Mesenteric fat pad (tissue), 1 donor: ENCODE data around the gene MYO18B. TPM values are rescaled to one million over a fixed set of nuclear protein-coding genes. Genes with fewer than 3 reads are reported as not detected.
"Not testable (repeated sequence)": the region's sequence is repeated elsewhere in the genome, so short reads cannot be mapped to it uniquely, and the experiment has no call there.

ENCODE experiments used
- DNase-seq: peaks from one replicate; pipeline ENCODE4 v3.0.0-alpha.2; 2020; ENCODE audit warnings: low spot score
- total RNA-seq: library from RNA; stranded (reverse); fragmentation: NEBNext Ultra II Directional; extraction: Animal tissue kit (Norgen Biotek cat#: 25700); gene quantifications from one replicate; pipeline ENCODE4 v1.2.1, GENCODE V29; 2021
- donor health status: DM: yes; HTN: yes; CAD: no.

The MYO18B gene
- total RNA-seq, 1 donor from 2014 or later = 0.10 TPM

DNA sequence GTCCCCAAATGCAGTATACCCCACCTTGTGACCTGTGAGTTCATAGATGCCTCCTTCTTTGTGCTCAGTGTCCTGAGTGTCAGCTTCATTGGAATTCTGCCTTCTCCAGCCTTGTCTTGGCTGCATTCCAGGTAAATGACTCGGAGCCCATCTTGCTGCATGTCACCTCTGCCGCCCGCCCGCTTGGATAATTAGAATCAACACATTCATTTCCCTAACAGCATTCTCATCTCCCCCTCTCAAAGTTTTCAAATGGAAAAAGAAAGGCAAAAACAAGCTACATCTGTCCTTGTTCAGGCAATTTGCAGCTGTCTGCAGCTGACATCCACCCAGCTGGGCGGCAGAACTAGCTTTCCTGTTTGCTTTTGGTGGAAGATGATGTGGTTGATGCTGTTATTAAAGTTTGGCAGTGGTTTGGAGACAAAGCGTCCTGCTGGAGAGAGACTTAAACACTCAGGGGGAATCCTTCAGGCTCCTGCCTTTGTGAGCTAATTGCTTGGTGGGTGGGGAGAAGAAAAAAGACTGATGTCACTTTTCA lies 228.5 kb downstream of the MYO18B start:
- no peak for DNase-seq

DNA sequence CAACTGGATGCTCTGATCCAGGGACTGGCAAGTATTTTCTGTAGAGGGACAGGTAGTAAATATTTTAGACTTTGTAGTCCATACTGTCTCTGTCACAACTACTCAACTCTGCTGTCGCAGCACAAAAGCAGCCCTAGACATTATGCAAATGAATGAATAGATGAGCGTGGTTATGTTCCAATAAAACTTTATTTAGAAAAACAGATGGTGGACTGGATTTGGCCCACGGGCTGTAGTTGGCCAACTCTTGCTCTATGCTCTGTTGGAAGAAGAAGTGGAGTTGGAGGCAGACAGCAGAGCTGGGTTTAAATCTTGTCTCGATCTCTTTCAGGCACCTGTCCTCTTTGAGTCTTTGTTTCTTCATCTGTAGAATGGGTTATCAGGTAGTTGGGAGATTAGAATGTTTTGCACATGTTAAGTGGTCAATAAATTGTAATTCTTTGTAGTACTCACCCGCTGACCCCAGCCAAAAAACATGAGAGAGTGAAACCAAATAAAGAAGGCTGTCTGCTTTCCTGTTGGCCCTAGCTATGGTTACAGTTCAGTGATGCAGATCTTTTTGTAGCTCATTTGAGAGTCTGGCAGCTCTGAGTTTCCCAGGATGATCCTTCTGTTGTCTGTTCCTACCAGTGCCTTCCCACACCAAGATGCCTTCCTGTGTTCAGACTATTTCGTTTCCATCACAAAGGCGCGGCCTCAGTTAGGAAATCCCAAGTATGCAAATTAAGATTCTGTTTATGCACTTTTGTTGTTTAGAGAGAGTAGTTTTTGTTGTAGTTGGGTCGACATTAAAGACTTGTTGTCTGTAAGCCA lies 229.2 kb downstream of the MYO18B start:
- DNase-seq = no peak

DNA sequence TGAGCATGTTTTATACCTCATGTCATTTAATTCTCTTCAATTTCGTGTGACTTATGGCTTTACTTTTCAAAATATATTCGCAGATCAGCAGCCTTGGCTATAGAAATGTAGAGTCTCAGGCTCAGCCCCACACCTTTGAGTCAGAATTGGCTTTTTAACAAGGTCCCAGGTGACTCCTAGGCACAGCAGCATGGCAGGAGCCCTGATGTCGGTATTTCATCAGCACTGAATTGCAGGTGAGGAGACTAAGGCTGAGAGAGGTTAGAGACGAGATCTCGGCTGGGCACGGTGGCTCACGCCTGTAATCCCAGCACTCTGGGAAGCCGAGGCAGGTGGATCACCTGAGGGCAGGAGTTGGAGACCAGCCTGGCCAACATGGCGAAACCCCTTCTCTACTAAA lies 230.4 kb downstream of the MYO18B start:
- no peak for DNase-seq

GRCh38 chr22:25976356-25976755 lies 234.4 kb downstream of the MYO18B start:
- DNase-seq = no peak

DNA sequence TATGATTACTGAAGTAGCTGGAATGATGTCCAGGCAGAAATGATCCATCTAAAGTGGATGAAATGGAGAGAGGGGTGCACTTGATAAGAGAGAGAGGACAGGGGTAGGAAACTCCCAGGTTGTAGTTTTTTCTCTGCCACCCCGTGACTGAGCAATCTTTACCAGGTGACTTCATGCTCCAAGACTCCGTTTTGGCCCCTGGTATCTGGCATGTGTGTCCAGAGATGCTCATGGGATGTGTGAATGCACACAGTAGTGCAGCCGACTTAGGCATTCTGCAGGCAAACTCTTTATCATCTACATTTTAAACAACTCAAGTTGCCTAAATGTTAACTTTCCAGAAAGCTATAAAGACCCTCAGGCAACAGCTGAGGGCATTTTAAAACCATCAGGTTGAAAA lies 238.0 kb downstream of the MYO18B start:
- DNase-seq = no peak

GRCh38 chr22:25984911-25985310 lies 242.9 kb downstream of the MYO18B start:
- DNase-seq = not testable (repeated sequence)

DNA sequence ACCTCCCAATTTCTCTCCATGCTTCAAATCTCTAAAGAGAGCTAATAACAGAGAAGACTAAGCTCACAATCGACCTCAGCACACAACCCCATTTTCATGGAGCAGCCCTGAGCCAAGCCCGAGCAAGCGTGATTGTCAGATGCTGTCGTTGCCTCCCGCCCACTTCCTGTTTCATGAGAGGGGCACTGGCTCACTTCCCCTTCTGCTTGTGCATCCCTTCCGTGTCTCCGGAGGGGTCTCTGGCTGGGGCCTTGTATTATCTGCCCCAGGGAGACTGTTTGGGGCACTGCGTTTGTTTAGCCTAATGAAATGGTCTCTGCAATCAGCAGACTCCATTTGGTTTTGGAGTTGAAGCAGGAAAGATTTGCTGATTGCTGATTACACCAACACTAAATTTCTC lies 246.0 kb downstream of the MYO18B start:
- no peak for DNase-seq

GRCh38 chr22:25990940-25991339 lies 249.0 kb downstream of the MYO18B start:
- no peak for DNase-seq

DNA sequence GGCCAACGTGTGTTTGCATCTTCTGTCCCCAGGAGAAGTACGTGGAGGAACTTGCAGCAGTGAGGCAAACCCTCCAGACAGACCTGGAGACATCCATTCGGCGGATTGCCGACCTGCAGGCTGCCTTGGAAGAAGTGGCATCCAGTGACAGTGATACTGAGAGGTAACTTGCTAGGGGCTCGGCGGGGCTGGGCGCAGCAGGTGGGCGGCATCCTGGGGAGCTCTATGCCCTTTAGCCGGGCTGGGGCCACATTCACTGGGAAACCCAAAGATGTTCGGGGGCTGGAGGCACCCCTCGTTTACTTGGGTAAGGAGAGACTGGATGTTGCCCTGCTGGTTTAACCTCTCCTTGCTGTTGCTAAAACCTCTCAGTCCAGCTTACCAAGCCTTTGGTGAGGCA lies 250.3 kb downstream of the MYO18B start:
- no peak for DNase-seq

- no peak for DNase-seq
Measured at GRCh38 chr22:25996669-25997068, 254.7 kb downstream of the MYO18B start.

- DNase-seq = no peak
Measured at GRCh38 chr22:25997886-25998775, 256.1 kb downstream of the MYO18B start.

- DNase-seq = no peak
Measured at GRCh38 chr22:26002456-26002855, 260.5 kb downstream of the MYO18B start.

GRCh38 chr22:26004477-26004876 lies 262.5 kb downstream of the MYO18B start:
- no peak for DNase-seq

- no peak for DNase-seq
Measured at GRCh38 chr22:26008587-26008986, 266.6 kb downstream of the MYO18B start.

GRCh38 chr22:26016916-26017315 lies 274.9 kb downstream of the MYO18B start:
- DNase-seq = no peak

DNA sequence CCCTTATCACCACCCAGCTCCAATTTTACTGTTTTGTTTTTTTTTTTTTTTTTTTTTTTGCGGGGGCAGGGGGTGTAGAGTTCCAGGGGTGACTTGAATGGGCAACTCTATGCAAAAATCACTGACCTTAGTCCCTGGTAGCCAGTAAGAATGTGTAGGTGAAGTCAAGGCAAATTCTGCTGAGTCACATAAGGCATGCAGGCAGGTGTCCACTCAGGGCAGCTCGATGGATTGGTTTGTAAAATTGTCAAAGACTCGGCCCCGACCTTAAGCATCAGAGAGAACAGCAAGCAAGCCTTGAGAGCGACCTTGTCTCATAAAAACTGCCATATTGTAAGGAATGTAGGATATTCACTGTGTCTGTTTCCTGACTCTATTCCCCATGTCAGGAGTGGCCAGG lies 275.9 kb downstream of the MYO18B start:
- DNase-seq = no peak

DNA sequence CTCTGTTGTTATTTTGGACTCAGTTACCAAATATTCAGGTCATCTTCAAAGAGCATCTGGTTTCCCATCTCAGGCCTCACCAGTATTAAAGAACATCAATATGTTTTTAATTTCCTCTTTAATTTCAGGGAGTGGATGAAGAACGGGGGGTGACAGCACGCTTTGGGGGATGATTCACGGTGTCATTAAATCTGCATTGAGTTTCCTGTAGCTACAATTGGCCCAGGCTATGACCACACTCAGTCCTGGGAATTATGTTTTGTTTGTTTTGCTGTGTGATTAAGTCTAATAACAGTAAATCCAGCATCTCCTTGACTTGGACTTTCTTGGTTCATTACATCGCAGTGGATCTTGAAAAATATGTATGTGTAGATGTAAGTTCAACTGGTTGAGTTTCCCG lies 277.6 kb downstream of the MYO18B start:
- no peak for DNase-seq

GRCh38 chr22:26021516-26021915 lies 279.5 kb downstream of the MYO18B start:
- no peak for DNase-seq

DNA sequence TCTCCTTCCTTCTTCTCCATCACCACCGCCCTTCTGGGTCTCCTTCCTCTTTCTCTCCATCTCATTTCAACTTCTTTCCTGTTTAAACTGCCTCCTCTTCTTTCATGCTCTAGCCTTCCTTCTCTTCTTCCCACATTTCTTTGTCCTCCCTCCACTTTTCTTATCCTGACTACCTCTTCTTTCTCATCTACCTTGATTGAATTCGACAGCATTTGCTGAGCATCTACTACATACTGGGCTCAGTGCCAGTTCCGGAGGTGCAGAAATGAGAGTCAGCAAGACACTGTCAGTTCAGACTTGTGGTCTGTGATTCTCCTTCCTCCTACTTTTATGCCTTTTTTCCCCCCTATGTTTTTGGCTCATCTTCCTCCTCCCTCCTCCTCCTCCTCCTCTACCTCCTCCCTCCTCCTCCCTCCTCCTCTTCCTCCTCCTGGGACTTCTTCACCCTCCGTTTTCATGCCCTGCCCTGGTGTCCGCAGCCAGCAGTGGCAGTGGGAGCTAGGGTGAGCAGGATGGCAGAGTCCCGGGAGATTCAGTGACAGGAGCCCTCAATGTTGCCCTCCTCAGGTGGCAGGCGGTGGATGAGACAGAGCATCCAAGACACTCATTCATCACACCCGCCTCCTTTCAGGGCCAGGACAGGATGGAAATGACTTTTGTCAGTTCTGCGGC lies 281.3 kb downstream of the MYO18B start:
- no peak for DNase-seq

DNA sequence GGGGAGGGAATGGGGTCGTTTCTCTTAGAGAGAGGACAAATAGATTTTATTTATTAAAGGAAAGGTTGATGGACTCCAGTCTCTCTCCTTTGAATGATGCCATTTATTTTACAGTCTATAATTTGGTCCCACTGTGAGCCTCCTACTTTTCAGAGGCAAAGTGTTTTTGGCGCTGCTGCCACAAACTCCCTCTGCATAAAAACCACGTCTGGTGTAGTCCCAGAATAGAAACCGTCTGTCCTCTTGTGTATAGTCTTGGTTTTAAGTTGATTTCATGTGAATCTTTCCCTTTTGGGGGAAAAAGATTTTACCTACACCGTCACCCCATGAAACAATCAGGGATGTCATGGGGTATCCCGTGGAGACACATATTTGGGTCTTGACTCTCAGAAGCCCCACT lies 283.6 kb downstream of the MYO18B start:
- DNase-seq = no peak

- DNase-seq = no peak
Measured at GRCh38 chr22:26027341-26027740, 285.4 kb downstream of the MYO18B start.

- DNase-seq = no peak
Measured at GRCh38 chr22:26031641-26032040, 289.7 kb downstream of the MYO18B start.
